CD4-positive, alpha-beta T cell treated with Interleukin-17A for 1 hour (primary cell): Measurements from ENCODE around the gene COPG2.
"Not testable (repeated sequence)": the region's sequence is repeated elsewhere in the genome, so short reads cannot be mapped to it uniquely, and the experiment has no call there.

Experiments
- DNase-seq: peaks from one replicate; pipeline ENCODE4 v3.0.0-alpha.2; 2020

The COPG2 gene, protein sequence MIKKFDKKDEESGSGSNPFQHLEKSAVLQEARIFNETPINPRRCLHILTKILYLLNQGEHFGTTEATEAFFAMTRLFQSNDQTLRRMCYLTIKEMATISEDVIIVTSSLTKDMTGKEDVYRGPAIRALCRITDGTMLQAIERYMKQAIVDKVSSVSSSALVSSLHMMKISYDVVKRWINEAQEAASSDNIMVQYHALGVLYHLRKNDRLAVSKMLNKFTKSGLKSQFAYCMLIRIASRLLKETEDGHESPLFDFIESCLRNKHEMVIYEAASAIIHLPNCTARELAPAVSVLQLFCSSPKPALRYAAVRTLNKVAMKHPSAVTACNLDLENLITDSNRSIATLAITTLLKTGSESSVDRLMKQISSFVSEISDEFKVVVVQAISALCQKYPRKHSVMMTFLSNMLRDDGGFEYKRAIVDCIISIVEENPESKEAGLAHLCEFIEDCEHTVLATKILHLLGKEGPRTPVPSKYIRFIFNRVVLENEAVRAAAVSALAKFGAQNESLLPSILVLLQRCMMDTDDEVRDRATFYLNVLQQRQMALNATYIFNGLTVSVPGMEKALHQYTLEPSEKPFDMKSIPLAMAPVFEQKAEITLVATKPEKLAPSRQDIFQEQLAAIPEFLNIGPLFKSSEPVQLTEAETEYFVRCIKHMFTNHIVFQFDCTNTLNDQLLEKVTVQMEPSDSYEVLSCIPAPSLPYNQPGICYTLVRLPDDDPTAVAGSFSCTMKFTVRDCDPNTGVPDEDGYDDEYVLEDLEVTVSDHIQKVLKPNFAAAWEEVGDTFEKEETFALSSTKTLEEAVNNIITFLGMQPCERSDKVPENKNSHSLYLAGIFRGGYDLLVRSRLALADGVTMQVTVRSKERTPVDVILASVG

DNA sequence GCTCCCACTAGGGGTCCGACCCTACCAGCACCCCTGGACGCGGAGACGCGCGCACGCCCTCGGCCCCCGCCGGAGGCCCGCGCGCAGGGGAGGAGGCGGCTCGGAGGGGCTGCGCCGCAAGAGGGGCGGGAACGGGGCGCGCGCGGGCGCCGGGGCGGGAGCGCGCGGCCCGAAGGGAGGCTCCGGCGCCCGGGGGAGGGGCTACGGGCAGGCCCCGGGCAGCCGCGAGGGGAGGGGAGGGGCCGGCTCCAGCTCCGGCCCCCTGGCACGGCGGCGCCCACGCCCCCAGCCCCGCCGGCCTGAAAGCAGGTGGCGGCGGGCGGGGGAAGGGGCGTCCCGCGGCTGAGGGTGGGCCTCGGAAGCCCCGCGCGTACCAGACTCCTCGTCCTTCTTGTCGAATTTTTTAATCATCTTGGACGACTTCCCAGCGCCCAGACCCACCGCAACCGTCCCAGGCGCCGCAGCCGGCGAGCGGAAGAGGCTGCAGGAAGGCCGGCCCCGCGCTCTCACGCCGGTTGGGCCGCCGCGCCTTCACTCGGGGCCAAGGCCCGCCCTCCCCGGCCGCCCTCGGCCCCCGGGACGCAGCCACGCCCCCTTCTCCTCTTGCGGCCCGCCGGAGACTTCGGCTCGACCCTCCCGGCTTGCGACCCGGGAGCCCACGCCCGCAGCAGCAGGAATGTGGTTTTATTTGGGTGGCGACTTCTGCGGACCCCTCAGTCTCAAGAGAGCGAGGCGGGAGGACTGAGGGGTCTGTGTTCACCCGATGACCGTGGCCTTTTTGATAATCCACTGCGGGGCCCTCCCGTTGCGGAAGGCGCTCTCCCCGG lies at the start of gene COPG2:
COPG2 (minus strand) TSS at position 491 of the 827 bp plus-strand sequence; CDS start at position 411, 80 bp downstream.
- DNase-seq: peak; percentile 72

DNA sequence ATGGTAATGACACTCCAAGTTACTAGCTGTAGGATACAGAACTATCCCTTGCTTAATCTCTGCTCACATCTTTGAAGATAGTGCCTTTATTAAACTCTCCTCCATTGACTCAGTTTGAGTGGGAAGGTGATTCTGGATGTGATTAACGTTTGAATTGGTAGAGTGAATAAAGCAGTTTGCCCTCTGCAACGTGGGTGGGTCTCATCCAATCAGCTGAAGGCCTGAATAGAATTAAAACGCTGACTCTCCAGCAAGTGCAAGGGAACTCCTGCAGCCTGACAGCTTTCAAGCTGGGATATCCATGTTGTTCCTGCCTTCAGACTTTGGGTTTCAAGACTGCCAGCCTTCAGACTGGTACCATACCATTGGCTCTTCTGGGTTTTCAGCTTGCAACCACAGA lies 43.9 kb upstream of the COPG2 start:
- no peak for DNase-seq

DNA sequence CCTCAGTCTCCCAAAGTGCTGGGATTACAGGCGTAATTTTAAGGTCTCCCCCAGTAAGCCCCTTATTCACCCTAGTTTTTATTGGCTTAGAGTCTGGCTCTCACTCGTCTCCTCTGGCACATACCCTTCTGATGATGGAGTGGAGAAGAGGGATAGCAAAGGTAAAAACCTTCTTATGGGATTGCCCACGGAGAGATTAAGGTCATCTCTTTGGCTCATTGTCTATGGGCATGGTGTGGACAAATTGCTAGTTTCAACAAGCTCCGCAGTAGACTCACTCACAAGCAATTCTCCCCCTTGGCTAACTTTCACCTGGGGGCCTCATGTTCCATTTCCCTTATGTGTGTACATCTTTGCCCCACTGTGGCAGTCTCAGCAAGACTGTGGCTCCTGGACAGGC lies 40.2 kb upstream of the COPG2 start:
- no peak for DNase-seq

DNA sequence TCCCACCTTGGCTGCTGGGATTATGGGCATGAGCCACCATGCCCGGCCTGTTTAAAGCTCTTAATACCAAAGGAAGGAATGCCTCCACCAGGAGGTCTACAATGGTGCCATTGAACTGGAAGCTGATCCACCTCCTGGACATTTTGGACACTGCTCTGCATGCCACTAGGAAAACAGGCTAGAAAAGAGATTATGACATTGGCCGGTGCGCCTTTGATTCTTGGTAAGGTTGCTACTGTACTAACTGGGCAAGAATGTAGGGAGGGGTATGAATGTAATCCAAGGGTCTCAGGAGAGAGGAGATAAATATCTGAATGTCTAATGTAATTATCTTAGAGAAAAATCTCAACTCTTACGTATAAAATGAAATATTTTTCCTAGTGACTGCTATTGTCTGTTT lies 39.5 kb upstream of the COPG2 start:
- DNase-seq: no peak

DNA sequence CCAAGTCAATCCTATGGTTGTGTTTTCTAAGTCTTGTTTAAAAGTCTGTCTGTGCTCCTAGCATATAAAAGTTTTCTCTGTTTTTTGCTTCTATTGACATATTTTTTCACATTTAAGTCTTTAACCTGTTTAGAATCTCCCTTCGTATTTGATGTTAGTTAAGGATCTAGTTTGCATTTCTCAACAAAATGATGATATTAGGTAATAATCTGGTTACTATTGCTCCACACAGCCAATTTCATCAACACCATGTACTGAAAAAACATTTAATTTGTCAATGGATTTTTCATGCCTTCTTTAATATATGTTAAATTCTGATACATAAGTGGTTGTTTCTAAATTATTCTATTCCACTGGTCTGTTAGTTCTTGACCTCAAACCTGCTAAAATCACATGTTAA lies 35.3 kb upstream of the COPG2 start:
- no peak for DNase-seq

DNA sequence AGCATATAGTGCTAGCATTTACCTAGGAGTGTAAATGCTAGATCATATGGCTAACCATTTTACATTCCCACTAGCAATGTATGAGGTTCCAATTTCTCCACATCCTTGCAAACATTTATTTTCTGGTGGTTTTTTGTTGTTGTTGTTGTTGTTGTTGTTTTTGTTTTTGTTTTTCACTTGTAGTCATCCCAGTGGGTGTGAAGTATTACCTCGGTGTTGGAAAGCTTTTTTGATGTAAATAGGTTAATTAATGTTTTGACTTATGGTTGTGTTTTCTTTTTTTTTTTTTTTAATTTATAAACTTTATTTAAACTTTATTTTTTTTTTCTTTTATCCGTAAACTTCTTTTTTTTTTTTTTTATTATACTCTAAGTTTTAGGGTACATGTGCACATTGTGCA lies 33.1 kb upstream of the COPG2 start:
- DNase-seq: no peak

DNA sequence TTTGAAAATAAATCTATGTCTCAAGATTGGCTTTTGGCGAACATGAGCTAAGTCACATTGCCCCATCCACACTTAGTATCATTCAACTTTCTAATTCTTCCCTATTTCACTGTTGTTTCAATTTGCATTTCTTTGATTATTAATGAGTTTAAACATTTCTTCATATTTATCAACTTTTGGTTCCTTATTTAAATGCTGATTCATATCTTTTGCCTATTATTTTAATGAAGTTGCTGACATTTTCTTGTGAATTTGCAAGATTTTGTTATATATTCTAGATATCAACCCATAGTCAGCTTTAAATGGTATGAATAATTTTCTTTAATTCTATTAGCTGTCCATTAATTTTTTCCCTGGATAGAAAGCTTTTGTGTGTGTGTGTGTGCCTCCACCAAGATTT lies 32.2 kb upstream of the COPG2 start:
- DNase-seq: no peak

DNA sequence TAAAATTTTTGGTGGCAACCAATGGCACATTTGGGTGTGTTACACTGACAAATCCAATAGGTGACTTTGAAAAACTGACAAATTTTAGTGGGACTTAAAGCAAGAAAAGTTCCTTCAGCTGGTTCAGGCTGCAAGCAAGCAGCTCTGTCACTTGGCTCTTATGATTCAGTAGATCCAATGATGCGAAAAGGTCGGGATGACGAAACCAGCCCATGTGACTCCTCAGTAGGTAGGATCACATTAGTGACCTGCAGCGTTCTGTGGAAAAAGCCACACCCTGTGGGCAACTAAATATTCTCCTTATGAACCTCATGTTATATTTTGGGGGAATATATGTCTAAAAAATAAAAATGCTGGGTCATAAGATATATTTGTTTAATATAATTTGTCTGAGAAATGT lies 31.1 kb upstream of the COPG2 start:
- no peak for DNase-seq

DNA sequence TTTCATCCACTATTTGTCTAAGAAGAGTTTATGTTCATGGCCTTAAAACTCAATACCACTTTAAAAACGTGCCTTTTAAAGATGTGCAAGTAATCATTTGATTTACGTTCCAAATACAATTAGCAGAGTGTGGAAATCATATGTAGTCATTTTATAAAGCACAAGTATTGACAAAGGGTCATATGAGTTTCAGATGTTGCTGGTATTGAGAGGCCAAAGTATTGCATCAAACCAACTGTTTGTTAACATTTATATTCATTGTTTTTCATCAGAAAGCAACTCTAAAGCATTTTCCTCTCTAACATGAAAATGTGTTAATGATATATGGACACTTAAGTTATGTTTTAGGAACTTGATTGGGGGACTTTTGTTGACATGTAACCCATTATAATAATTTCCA lies 29.3 kb upstream of the COPG2 start:
- DNase-seq: no peak

DNA sequence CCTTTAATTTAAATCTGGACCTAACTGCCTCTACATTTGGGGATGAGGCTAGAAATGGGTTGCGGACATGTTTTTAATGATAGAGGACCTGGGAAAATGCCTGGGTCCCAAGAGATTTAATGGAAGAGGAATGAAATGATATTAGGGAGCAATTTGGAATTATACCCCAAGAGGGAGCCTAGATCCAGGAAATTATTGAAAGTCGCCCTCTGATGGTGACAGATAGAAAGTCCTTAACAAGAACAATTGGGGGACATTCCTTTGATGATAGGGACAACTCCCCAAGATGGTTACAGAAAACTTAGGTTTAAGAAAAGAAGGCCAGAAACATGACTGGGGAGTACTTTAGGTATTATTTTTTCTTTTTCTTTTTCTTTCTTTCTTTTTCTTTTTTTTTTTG lies 27.3 kb upstream of the COPG2 start:
- DNase-seq: peak; percentile 10

DNA sequence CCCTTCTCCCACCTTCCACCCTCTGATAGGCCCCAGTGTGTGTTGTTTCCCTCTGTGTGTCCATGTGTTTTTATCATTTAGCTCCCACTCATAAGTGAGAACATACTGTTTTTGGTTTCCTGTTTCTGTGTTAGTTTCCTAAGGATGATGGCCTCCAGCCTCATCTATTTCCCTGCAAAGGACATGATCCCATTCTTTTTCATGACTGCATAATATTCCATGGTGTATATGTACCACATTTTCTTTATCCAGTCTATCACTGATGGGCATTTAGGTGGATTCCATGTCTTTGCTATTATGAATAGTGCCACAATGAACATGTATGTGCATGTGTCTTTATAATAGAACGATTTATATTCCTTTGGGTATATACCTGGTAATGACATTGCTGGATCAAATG lies 23.8 kb upstream of the COPG2 start:
- not testable (repeated sequence) for DNase-seq

DNA sequence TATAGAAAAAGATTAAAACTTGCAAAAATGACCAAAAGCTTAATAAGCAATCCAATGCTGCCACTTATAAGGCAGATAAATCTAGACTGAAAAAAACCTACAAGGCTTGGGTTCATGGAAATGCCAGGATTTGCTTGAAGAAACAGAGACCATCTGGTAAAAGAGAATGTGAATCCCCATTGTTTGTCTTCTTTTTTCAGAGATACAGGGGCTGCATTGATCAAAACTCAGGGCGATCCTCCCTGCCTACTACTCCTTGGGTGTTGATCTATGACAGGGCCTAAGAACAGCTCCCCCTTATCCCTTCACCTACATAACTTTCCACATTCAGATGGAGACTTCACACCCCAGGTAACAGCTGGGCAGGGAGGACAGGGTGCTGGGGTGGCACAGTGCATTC lies 21.1 kb upstream of the COPG2 start:
- DNase-seq: no peak

DNA sequence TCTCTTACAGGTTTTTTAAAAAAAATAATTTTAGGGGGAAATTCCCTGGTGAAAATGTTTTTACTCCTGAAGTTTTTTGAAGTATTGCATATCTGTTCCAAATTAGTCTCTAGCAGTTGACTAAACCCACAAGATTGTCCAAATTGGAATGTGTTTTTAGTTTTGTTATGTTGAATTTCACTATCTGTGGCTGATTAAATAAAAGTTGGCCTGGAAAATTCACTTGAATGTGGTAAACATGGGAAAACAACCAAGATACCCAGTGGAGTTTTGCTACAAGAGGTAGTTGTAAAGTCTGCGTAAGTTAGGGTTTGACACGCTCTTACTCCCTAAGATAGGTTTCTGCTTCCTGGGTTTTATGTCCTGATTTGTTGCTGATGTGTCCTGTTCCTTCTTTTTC lies 14.5 kb upstream of the COPG2 start:
- DNase-seq: no peak

DNA sequence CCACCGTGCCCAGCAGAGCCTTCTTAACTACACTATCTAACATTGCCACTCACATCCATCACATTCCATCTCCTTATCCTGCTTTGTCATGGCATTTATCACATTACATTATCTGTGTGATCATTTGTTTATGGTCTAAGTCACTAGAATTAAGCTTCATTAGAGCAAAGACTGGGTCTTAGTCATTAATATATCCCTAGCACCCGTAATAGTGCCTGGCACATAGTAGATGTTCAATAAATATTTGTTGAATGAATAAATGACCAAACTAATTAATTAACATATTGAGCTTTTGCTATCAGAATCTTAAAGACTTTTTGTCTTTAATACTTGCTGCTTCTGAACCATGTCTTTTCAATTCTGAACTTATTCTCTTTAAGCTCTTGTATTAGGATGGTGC lies 5.9 kb upstream of the COPG2 start:
- no peak for DNase-seq

DNA sequence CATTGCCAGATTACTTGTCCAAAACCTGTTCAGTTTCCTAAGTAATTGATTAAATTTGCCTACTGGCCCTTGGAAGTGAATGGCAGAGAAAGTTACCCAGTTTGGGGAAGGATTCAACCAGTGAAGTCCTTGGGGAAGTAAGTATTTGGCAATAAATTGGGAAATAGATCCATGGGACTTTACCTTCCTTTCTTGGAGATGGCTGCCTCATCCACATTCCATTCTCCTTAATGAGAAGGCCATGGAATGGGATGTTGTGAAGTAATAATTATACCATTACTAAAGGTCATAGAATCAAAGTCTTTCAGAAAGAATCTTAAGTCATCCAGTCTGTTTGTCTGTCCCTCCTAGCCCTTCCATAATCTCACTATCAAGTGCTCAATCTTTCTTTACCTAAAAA lies 4.5 kb upstream of the COPG2 start:
- DNase-seq: no peak

DNA sequence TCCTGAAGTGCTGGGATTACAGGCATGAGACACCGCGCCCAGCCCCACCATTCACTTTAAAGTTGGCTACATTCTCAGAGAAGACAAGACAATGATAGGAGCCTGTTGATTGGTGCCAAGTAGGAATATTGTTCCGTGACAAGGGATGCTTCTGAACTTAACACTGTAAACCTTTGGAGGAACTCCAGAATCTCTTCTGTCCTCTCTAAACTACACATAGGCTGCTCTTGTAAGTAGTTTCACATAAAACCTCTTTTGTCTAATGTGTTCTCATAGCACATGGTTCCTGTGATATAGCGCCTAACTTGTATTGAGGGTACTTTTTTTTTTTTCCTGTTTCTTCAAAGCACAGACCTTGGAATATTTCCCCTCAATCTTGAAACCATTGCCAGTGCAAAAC lies 3.6 kb upstream of the COPG2 start:
- DNase-seq: no peak

DNA sequence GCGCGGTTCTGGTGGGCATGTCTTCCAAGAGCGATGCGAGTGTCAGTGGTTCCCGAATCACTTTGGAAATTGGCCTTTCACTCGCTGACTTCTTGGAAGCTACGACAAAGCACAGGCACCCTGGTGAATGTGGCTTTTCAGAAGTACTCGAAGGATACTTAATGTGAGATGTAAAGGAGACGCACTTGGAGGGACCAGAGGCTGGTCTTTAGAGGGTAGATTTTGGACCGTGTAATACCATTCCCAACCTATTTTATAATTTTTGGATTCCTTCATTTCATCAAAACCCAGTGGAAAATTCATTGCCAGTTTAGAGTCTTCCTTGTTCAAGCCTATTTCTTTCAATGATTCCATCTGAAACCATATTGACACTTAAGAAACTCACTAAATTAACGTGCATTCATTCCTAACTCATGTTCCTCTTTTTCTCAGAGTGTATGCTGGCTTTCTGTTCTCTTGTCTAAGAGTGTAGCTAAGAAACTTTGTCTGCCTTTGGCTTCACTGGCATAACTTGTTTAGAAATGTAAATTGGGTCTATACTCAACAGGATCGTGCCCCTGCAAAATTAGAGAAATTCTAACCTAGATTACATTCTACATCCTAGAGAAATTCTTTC lies 645 bp upstream of the COPG2 start:
- DNase-seq: peak; percentile 29

DNA sequence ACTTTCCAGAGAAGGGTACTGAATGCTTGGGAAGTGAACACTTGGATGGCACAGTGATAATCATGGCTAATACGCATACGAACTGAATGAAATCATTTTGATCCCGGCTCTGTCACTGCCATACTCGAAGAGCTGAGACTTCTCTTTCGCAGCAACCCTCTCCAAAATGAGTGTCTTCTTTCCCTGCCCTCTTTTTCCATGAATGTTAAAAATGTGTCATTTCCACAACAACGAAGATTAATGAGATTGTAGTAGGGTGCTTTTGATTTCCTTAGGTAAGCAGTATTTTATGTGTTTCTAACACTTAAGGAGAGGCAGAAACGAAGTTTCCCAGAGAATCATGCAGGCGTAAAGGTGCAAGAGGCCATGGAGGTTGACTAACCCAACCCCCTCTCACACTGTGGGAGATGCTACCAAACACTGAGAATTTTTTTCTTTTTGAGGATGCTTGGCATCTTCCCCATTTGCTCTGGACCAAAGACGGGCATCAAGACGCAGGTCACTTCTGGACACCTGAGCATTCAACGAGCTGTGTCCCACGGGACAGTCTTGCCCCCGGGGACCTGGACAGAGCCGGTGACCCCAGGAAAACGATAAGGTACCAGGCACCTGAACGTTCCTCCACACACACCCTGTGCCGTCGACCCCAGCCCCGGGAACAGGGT lies 823 bp downstream of the COPG2 start:
- DNase-seq: peak; percentile 7

DNA sequence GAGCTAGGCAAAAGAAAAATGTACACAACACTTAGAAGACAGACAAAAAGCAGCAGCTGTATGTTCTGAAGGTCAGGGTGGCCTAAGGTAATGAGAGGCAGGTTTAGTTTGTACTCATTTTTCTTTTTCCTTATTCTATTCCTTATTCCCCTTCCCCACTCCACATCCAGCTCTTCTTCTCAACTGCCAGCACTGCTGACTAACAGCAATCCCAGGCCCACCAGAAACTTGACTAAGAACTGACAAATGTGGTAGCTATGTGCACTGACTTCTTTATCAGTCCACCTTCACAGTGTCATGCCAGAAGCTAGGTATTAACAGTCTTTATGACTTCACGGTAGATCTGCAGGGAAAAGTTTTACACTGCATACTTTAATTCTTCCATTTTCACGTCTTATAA lies 6.1 kb downstream of the COPG2 start:
- DNase-seq: no peak

DNA sequence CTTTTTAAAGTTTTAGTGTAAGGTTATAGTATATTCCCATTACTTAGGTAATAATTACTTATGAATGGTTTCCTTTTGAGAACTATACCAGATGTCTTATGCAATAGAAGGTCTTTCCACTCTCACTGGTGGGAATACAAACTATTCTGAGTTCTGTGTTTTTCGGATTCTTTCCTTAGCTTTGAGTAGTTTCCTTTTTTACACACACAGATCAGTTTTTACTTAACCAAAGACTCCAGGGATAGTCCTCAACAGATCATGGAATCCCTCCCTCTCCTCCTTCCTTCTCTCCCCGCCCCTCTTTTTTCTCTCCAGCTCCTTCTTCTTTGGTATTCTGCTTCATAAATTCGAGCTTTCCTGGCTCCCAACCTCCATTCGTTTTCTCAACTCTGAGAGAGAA lies 13.3 kb downstream of the COPG2 start:
- DNase-seq: no peak

DNA sequence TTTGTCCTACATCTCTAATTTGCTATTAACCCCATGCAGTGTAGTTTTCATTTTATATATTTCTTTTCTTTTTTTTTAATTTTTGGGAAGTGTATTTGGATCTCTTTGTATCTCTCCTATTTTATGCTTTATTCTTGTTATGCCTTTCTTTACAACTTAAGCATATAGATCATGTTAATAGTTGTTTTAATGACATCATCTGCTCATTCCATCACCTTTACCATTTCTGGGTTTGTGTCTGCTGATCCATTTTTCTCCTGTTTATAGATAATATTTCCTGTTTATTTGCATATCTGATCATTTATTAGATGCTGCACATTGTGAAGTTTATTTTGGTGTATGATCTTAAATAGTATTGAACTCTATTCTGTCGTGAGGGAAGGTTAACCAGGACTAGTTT lies 13.7 kb downstream of the COPG2 start:
- no peak for DNase-seq

DNA sequence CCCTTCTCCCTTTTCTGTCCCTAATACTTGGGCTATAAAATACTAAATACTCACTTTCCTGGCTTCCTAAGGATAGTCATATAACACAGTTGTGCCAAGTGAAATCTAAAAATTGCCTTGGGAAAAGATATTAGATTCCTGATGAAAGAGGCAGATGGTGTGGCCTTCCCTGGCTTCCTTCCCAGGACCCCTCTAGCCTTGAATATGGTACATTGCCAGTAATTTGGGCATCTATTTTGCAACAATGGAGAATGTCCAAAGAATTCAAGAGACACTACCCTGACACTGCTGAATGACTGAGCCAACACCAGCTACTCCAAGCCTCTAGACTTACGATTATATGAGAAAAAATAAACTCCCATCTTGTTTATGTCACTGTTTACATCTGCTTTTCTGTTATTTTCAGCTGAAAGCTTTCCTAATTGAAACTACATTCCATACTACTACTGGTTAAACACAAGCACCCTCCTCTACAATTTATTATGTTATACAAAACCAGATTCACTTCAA lies 17.9 kb downstream of the COPG2 start:
- DNase-seq: no peak
